K562 (cell line): ENCODE measurements around the gene YPEL3. TPM values are rescaled to one million over a fixed set of nuclear protein-coding genes. Genes with fewer than 3 reads are reported as not detected.

Source experiments
- CREM ChIP-seq: IDR thresholded peaks from 2 replicates; pipeline ENCODE4 v1.6.1; 2014; ENCODE audit warnings: antibody characterized with exemption, low read depth
- CXXC5 ChIP-seq: fragments of 250-450 bp; sonication (Bioruptor Pico); IDR thresholded peaks from 2 replicates; pipeline ENCODE4 v1.8.0; 2022; ENCODE audit warnings: inconsistent platforms, mild to moderate bottlenecking, moderate library complexity
- ERF ChIP-seq: fragments of 450-650 bp; formaldehyde crosslinking; IDR thresholded peaks from 2 replicates; pipeline ENCODE4 v1.4.0; 2020; ENCODE audit warnings: mild to moderate bottlenecking, mixed read lengths
- NFE2 ChIP-seq: IDR thresholded peaks from 2 replicates; pipeline ENCODE4 v1.6.1; 2014; ENCODE audit warnings: antibody characterized with exemption, low read depth
- POLR2B ChIP-seq: fragments of 450-650 bp; IDR thresholded peaks from 2 replicates; pipeline ENCODE4 v1.6.1; 2018; ENCODE audit warnings: low read depth; ENCODE audit not compliant: partially characterized antibody
- SRSF7 ChIP-seq: fragments of 200-400 bp; formaldehyde crosslinking; optimal IDR thresholded peaks from 2 replicates; pipeline ENCODE3; 2017; ENCODE audit warnings: mild to moderate bottlenecking, low read depth, low read length
- ZBTB7A ChIP-seq: IDR thresholded peaks from 2 replicates; pipeline ENCODE4 v1.6.1; 2011; ENCODE audit warnings: low read depth, mild to moderate bottlenecking, low read length, moderate library complexity, borderline replicate concordance; ENCODE audit not compliant: control insufficient read depth
- ZNF143 ChIP-seq: sonication (generic); formaldehyde crosslinking; IDR thresholded peaks from 2 replicates; pipeline ENCODE4 v1.9.0; 2022; ENCODE audit warnings: mild to moderate bottlenecking, missing genetic modification reagents
- ZNF766 ChIP-seq: fragments of 200-800 bp; sonication (Bioruptor generic); conservative IDR thresholded peaks from 2 replicates; pipeline ENCODE4 v1.6.1; 2016; ENCODE audit warnings: missing genetic modification characterization, missing compliant biosample characterization
- ZNF79 ChIP-seq: fragments of 250-450 bp; sonication (Bioruptor Pico); IDR thresholded peaks from 2 replicates; pipeline ENCODE4 v1.4.0; 2020; ENCODE audit warnings: low read depth, mild to moderate bottlenecking, moderate library complexity
- ZNF830 ChIP-seq: fragments of 250-450 bp; sonication (Bioruptor Pico); IDR thresholded peaks from 2 replicates; pipeline ENCODE4 v1.5.0; 2021; ENCODE audit warnings: mild to moderate bottlenecking
- polyA plus RNA-seq, 8 experiments: library from polyadenylated mRNA; depleted of rRNA in 4 of 8; stranded (reverse) in 5 of 8; unstranded in 3 of 8; fragments of >200 nt; fragmentation: Nextera tagmentation in 2 of 8; fragmentation: Illumina TruSeq in 1 of 8; extraction: Ambion mirVana in 2 of 8; extraction: Trizol in 1 of 8; gene quantifications; 2 replicates each; pipeline versions ENCODE4 v1.2.1 to v1.2.3, GENCODE V29; 2011 to 2014; ENCODE audit warnings: inconsistent platforms in 1 of 8, missing spikeins in 1 of 8
- total RNA-seq, 7 experiments: library from RNA; depleted of rRNA in 6 of 7; stranded (reverse); fragments of >200 nt in 6 of 7; fragmentation: Illumina TruSeq in 2 of 7; extraction: Trizol in 2 of 7; gene quantifications; 2 replicates each; pipeline versions ENCODE4 v1.2.1 to v1.2.3, GENCODE V29; 2011 to 2021; ENCODE audit warnings: low replicate concordance in 1 of 7
- TF ChIP-seq, protein P1 (sequence below), 2 experiments: fragments of 200-800 bp in 1 of 2; sonication (Bioruptor generic) in 1 of 2; sonication (generic) in 1 of 2; formaldehyde crosslinking in 1 of 2; IDR thresholded peaks in 1 of 2; conservative IDR thresholded peaks in 1 of 2; 2 replicates each; pipeline versions ENCODE4 v1.5.0 to v1.6.1; 2016 to 2020; ENCODE audit warnings: missing compliant biosample characterization in 1 of 2, missing genetic modification characterization in 1 of 2, missing genetic modification reagents in 1 of 2
- TF ChIP-seq, protein P2 (sequence below), 2 experiments: fragments of 450-650 bp in 1 of 2; sonication (generic) in 1 of 2; formaldehyde crosslinking in 1 of 2; IDR thresholded peaks in 1 of 2; conservative IDR thresholded peaks in 1 of 2; 2 replicates each; pipeline versions ENCODE4 v1.6.1 to v1.8.1; 2016 to 2023; ENCODE audit warnings: mild to moderate bottlenecking in 2 of 2, moderate library complexity in 2 of 2, inconsistent platforms in 1 of 2, missing genetic modification reagents in 1 of 2
- TF ChIP-seq, protein P3 (sequence below): IDR thresholded peaks from 2 replicates; pipeline ENCODE4 v1.6.1; 2011; ENCODE audit warnings: borderline replicate concordance, low read depth, mild to moderate bottlenecking, moderate library complexity, low read length; ENCODE audit not compliant: insufficient read depth, poor library complexity, severe bottlenecking
- TF ChIP-seq, protein P4 (sequence below): fragments of 250-450 bp; sonication (Bioruptor Pico); IDR thresholded peaks from 2 replicates; pipeline ENCODE4 v1.9.0; 2021; ENCODE audit warnings: mild to moderate bottlenecking, inconsistent platforms
- TF ChIP-seq, protein P5 (sequence below): fragments of 200-800 bp; sonication (Bioruptor generic); IDR thresholded peaks from 2 replicates; pipeline ENCODE4 v1.6.1; 2017; ENCODE audit warnings: missing genetic modification characterization, missing compliant biosample characterization

The YPEL3 gene
- total and polyA plus RNA-seq, 9 of the 15 experiments (the other 6 are each of a cell fraction or from before 2014, with no cell fraction given) = 0.41 to 15.0 (median 2.9) TPM

DNA sequence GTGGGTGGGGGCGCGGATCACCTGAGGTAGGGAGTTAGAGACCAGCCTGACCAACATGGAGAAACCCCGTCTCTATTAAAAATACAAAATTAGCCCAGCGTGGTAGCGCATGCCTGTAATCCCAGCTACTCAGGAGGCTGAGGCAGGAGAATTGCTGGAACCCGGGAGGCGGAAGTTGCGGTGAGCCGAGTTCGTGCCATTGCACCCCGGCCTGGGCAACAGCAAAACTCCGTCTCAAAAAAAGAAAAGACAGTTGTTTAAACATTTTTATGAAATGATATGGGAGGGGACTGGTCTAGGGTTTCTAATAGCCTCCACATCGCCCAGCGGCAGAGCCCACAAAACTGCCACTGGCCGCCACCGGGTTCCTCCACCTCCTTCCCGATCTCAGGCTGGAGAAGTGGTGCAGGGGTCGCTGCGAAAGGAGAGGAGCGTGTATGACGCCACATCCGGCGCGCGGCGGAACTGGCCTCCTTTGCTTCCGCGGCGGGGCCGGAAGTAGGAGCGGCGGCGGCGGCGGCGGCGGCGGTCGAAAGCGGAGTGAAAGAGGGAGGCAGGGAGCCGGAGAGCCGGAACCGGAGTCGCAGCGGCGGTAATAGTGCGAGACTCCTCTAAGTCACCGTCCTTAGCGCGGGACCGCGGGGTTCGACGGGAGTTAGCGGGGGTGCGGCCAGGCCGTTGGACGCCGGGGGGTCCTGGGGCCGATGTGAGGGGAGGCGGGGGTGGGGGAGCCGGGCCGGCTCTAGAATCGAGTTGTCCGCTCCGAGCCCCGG lies 20.3 kb downstream of the YPEL3 start, which contains the start of gene PPP4C (continued):
- TF ChIP-seq, protein P1, sequence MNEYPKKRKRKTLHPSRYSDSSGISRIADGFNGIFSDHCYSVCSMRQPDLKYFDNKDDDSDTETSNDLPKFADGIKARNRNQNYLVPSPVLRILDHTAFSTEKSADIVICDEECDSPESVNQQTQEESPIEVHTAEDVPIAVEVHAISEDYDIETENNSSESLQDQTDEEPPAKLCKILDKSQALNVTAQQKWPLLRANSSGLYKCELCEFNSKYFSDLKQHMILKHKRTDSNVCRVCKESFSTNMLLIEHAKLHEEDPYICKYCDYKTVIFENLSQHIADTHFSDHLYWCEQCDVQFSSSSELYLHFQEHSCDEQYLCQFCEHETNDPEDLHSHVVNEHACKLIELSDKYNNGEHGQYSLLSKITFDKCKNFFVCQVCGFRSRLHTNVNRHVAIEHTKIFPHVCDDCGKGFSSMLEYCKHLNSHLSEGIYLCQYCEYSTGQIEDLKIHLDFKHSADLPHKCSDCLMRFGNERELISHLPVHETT (CRISPR knock-in tag; conservative IDR thresholded peaks at IDR 0.05 in 1 of 2, IDR thresholded peaks at IDR 0.05 in 1 of 2) = peak in 1 of 2 experiments; percentile 88; a peak in 2 of 4 replicates
- TF ChIP-seq ZNF143 (CRISPR knock-in tag) (peak; percentile 27; the same call in 1 of the 2 replicates), CXXC5 (peak; percentile 77), ERF (CRISPR knock-in tag) (no peak), ZNF766 (CRISPR knock-in tag) (peak; percentile 17; the same call in 1 of the 2 replicates), CREM (peak; percentile 98), SRSF7 (no peak), ZNF830 (CRISPR knock-in tag) (peak; percentile 84; the same call in 1 of the 2 replicates), ZBTB7A (peak; percentile 42; the same call in 1 of the 2 replicates), NFE2 (no peak), POLR2B (peak; percentile 94), ZNF79 (CRISPR knock-in tag) (no peak)
- TF ChIP-seq, protein P2, sequence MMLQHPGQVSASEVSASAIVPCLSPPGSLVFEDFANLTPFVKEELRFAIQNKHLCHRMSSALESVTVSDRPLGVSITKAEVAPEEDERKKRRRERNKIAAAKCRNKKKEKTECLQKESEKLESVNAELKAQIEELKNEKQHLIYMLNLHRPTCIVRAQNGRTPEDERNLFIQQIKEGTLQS (IDR thresholded peaks at IDR 0.05) = peak; percentile 59
- TF ChIP-seq, protein P2 (CRISPR knock-in tag; conservative IDR thresholded peaks at IDR 0.05) = no peak
- TF ChIP-seq, protein P3, sequence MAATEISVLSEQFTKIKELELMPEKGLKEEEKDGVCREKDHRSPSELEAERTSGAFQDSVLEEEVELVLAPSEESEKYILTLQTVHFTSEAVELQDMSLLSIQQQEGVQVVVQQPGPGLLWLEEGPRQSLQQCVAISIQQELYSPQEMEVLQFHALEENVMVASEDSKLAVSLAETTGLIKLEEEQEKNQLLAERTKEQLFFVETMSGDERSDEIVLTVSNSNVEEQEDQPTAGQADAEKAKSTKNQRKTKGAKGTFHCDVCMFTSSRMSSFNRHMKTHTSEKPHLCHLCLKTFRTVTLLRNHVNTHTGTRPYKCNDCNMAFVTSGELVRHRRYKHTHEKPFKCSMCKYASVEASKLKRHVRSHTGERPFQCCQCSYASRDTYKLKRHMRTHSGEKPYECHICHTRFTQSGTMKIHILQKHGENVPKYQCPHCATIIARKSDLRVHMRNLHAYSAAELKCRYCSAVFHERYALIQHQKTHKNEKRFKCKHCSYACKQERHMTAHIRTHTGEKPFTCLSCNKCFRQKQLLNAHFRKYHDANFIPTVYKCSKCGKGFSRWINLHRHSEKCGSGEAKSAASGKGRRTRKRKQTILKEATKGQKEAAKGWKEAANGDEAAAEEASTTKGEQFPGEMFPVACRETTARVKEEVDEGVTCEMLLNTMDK = peak; percentile 13
- TF ChIP-seq, protein P4, sequence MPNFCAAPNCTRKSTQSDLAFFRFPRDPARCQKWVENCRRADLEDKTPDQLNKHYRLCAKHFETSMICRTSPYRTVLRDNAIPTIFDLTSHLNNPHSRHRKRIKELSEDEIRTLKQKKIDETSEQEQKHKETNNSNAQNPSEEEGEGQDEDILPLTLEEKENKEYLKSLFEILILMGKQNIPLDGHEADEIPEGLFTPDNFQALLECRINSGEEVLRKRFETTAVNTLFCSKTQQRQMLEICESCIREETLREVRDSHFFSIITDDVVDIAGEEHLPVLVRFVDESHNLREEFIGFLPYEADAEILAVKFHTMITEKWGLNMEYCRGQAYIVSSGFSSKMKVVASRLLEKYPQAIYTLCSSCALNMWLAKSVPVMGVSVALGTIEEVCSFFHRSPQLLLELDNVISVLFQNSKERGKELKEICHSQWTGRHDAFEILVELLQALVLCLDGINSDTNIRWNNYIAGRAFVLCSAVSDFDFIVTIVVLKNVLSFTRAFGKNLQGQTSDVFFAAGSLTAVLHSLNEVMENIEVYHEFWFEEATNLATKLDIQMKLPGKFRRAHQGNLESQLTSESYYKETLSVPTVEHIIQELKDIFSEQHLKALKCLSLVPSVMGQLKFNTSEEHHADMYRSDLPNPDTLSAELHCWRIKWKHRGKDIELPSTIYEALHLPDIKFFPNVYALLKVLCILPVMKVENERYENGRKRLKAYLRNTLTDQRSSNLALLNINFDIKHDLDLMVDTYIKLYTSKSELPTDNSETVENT = peak; percentile 56; the same call in 1 of the 2 replicates
- TF ChIP-seq, protein P5, sequence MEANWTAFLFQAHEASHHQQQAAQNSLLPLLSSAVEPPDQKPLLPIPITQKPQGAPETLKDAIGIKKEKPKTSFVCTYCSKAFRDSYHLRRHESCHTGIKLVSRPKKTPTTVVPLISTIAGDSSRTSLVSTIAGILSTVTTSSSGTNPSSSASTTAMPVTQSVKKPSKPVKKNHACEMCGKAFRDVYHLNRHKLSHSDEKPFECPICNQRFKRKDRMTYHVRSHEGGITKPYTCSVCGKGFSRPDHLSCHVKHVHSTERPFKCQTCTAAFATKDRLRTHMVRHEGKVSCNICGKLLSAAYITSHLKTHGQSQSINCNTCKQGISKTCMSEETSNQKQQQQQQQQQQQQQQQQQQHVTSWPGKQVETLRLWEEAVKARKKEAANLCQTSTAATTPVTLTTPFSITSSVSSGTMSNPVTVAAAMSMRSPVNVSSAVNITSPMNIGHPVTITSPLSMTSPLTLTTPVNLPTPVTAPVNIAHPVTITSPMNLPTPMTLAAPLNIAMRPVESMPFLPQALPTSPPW (CRISPR knock-in tag) = peak; percentile 54
